Naive B cell (primary cell): Measurements from ENCODE around the gene RIN1. TPM values are rescaled to one million over a fixed set of nuclear protein-coding genes. Genes with fewer than 3 reads are reported as not detected.
A peak's percentile ranks its signal among the peaks of the same experiment; 100 is the strongest.

ENCODE experiments used
- ATAC-seq, 2 donors: fragments of 150-1000 bp; cut with Tn5 transposase; 2 replicates each; pipeline ENCODE4 v1.10.0; 2021; ENCODE audit warnings: low read depth in 2 of 2, mild to moderate bottlenecking in 2 of 2, moderate library complexity in 2 of 2
- DNase-seq: peaks from one replicate; pipeline ENCODE4 v3.0.0; 2022
- H3K27ac Mint-ChIP-seq, 6 donors: one replicate each; pipeline ENCODE4 v1.8.0; 2020 to 2022; ENCODE audit warnings: mild to moderate bottlenecking in 6 of 6, mixed read lengths in 6 of 6, moderate library complexity in 5 of 6, inconsistent platforms in 2 of 6
- H3K27me3 Mint-ChIP-seq, 3 donors: one replicate each; pipeline ENCODE4 v1.8.0; 2021 to 2022; ENCODE audit warnings: mixed read lengths in 3 of 3, mild to moderate bottlenecking in 1 of 3
- H3K36me3 Mint-ChIP-seq, 2 donors: one replicate each; pipeline ENCODE4 v1.8.0; 2020 to 2022; ENCODE audit warnings: mixed read lengths in 2 of 2, inconsistent platforms in 1 of 2, mild to moderate bottlenecking in 1 of 2
- H3K4me1 Mint-ChIP-seq, 3 donors: one replicate each; pipeline ENCODE4 v1.8.0; 2020 to 2022; ENCODE audit warnings: mixed read lengths in 3 of 3, inconsistent platforms in 1 of 3, mild to moderate bottlenecking in 1 of 3, moderate library complexity in 1 of 3
- H3K4me3 Mint-ChIP-seq, 8 donors: one replicate each; pipeline ENCODE4 v1.8.0; 2020 to 2022; ENCODE audit warnings: mild to moderate bottlenecking in 8 of 8, mixed read lengths in 8 of 8, moderate library complexity in 8 of 8, inconsistent platforms in 2 of 8
- H3K9me3 Mint-ChIP-seq, 7 donors: one replicate each; pipeline ENCODE4 v1.8.0; 2020 to 2022; ENCODE audit warnings: mixed read lengths in 7 of 7, mild to moderate bottlenecking in 5 of 7, inconsistent platforms in 2 of 7, moderate library complexity in 1 of 7
- polyA plus RNA-seq, 6 donors: library from polyadenylated mRNA; unstranded; fragments of 300-500 nt; fragmentation: Illumina TruSeq; gene quantifications; one replicate each; pipeline ENCODE4 v1.2.3, GENCODE V29; 2021; ENCODE audit warnings: low read depth in 6 of 6

The RIN1 gene
- polyA plus RNA-seq, 6 donors from 2014 or later = 0.11 to 3.1 (median 0.51) TPM; not detected in 3

DNA sequence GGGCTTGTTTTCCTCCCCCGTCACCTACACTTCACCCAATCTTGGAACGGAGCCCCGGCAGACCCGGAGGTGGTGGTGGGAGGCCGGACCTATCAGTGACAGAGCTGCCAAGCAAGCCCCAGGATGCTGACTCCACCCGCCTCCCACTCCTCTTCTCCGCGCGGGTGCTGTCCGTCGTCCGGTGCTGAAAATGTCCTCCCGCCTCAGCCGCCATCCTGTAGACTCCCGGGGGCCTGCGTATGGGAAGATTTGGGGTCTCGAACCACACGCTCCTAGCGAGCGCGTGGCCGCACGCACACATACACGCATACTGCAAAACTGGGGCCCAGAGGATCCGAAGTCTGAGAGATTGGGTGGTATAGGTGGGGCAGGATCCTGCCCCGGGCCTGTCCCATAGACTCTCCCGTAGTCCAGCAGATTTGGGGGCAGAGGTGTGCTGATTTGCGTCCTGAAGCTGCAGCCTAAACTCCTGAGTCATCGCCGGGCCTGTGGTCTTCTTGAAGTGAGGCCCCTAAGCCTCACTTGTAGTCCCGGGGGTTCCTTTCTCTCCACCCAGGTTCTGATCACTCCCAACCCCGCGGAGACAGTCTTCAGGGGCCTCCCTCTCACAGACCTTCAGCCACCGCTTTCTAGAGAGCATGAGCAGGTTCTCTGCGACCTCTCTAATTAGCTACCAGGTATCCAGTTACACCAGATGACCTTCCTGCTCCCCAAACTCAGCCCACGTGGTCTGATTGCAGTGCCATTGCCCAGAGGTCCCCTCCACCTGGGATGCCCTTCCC lies 46.5 kb downstream of the RIN1 start:
- ATAC-seq = peak; percentile 29 to 43
- no peak for DNase-seq
- Mint-ChIP-seq H3K27ac (peak overlapping the region; percentile 46 to 98 (median 95)), H3K4me3 (peak overlapping the region; percentile 84 to 98 (median 94)), H3K4me1 (peaks cover 36 to 45% (median 39%) of the 10 kb centered on the region in 3 donors), H3K9me3 (no peaks in the 10 kb centered on the region), H3K36me3 (no peaks in the 10 kb centered on the region), H3K27me3 (peaks cover 18 to 29% (median 23%) of the 10 kb centered on the region in 3 donors)

GRCh38 chr11:66288671-66289547 lies 47.3 kb downstream of the RIN1 start, which contains the start of gene YIF1A:
TSS of gene YIF1A (minus strand) at chr11:66289143. CDS start at chr11:66288985, 158 bp downstream.
- Mint-ChIP-seq H3K9me3 (no peaks in the 10 kb centered on the region), H3K4me3 (peak within 1 kb of the TSS; percentile 84 to 98 (median 94)), H3K27me3 (peaks cover 18 to 23% (median 23%) of the 10 kb centered on the region in 3 donors), H3K36me3 (no peaks in the 10 kb centered on the region), H3K4me1 (peaks cover 39 to 51% (median 40%) of the 10 kb centered on the region in 3 donors), H3K27ac (peak within 1 kb of the TSS; percentile 84 to 98 (median 95))
- DNase-seq (peak; percentile 99), ATAC-seq (peak; percentile 88 to 91)

DNA sequence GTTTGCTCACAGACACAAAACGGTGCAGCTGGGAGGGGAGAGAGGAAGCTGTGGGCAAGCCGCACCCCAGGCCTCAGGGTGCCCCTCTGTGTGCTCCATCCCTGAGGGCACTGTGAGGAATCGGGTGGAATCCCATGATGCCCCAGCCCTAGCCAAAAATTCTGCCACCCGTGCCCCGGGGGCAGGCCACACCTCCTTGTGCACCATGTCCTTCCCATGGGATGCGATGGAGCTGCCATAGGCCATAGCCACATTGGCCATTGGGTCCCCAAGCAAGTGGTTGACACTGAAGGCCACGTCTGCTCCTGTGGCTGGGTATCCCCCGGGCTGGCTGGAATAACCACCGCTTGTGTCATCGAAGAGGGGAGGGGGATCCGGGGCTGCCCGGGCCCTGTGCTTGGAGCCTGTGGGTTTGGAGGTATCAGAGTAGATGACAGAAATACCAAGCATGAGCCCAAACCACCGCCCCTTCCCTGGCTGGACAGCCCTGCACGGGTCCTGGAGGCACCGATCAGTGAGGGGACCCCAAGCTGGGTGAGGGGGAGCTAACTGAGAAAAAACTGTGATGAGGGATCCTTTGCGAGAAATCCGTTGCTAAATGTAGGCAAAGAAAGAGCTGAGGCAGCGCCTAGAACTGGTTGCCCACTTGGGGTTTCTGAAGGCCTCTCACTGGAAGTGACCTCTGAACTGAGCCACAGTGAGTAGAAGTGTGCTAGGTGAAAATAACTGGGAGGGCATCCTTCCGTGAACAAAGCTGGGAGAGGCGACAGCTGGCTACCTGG lies 48.2 kb downstream of the RIN1 start:
- H3K4me1 Mint-ChIP-seq = peaks cover 36 to 54% (median 43%) of the 10 kb centered on the region in 3 donors
- no peak for ATAC-seq
- H3K27ac Mint-ChIP-seq = peak overlapping the region in 5 of 6 donors; percentile 70 to 96 (median 84)
- H3K4me3 Mint-ChIP-seq = peak overlapping the region; percentile 84 to 98 (median 92)
- H3K36me3 Mint-ChIP-seq = no peaks in the 10 kb centered on the region
- no peak for DNase-seq
- H3K9me3 Mint-ChIP-seq = no peaks in the 10 kb centered on the region
- H3K27me3 Mint-ChIP-seq = peaks cover 9 to 16% (median 15%) of the 10 kb centered on the region in 3 donors

DNA sequence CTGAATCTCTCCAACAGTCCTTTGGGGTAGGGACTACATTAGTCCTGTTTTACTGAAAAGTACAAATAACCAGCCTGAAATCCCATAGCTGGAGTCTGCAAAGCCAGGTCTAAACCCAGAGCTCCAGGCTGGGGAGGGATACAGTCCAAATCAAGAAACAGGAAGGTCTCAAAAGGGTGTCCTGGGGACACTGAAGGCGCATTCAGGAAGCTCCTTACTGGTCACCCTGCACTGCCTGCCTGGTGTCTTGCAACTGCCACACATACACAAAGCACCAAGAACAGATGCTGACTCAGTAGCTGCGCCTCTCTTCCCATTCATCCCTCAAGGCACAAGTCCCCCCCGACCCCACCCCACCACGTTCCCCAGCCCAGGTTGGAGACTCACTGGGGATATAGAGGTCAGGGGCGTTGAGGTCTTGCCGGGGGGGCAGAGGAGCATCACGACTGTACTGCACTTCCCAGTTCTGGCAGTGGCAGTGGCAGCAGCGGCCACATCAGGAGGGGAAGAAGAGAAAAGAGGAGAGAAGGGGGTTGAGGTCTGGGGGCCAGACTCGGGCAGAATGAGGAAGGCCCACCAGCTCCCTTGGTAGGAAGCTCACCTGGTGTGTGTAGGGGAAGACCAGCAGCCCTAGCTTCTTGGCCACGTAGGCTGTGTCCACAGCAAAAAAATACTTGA lies 48.9 kb downstream of the RIN1 start:
- no peaks in the 10 kb centered on the region for H3K36me3 Mint-ChIP-seq
- no peak for DNase-seq
- H3K27ac Mint-ChIP-seq = peak overlapping the region in 3 of 6 donors; percentile 60 to 89 (median 84)
- H3K27me3 Mint-ChIP-seq = peaks cover 2 to 10% (median 8%) of the 10 kb centered on the region in 3 donors
- no peak for ATAC-seq
- peak overlapping the region; percentile 57 to 97 (median 82) for H3K4me3 Mint-ChIP-seq
- no peaks in the 10 kb centered on the region for H3K9me3 Mint-ChIP-seq
- peaks cover 38 to 56% (median 42%) of the 10 kb centered on the region in 3 donors for H3K4me1 Mint-ChIP-seq

DNA sequence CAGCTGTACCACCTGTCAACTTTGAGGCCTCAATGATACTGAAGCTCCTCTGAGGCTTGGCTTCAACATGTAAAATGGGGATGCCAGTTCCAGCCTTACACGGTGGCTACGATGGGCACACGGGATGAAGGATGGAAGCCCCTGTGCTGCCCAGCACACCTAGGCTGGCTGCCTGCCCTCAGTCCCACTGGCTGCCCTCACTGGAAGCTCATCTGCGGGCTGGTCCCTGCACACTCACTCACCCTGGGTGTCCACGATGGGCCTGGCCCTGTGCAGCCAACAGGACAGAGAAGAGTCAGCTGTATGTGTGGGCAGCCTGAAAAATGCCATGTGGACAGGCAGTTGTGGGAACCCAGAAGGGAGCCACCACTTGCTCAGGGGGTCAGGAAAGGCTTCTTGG lies 49.5 kb downstream of the RIN1 start:
- DNase-seq (no peak), ATAC-seq (no peak)
- Mint-ChIP-seq H3K4me3 (peak overlapping the region in 5 of 8 donors; percentile 8 to 89 (median 45)), H3K4me1 (peaks cover 43 to 62% (median 48%) of the 10 kb centered on the region in 3 donors), H3K27me3 (peaks cover 0 to 10% (median 6%) of the 10 kb centered on the region in 3 donors), H3K36me3 (no peaks in the 10 kb centered on the region), H3K9me3 (no peaks in the 10 kb centered on the region), H3K27ac (peak overlapping the region in 1 of 6 donors; percentile 39)

DNA sequence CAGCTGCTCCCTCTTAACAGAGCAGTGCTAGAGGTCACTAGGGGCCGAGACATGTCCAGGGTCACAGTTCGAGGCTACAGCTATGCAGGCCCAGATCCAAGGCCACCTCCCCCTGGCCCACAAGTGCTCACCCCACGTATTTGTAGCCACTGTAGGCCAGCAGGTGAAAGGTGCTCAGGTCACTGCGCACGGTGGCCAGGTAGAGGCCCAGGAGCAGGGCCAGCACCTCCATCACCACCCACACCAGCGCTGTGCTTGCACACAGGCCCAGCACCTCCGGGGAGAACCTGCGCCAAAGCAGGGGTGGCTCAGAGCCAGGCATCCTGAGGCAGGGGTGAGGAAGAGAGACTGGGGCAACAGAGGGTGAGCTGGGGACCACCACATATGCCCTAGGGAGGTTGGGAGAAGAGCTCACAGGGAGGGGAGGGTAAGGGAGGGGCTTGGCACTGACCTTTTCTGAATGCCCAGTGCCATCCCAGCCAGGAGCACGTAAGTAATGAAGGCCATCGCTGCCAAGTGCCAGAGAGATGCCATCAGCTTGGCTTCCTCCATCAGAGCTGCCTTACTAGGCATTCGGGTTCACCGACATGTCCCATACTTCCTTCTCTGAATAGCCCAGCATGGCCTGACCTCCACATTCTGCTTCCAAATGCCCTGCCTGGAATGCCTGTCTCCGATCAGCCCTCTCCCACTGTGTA lies 50.8 kb downstream of the RIN1 start:
- H3K9me3 Mint-ChIP-seq = no peaks in the 10 kb centered on the region
- H3K27me3 Mint-ChIP-seq = peaks cover 0 to 7% (median 6%) of the 10 kb centered on the region in 3 donors
- DNase-seq (no peak), ATAC-seq (no peak)
- H3K4me3 Mint-ChIP-seq = peak overlapping the region in 4 of 8 donors; percentile 26 to 89 (median 44)
- peaks cover 51 to 62% (median 53%) of the 10 kb centered on the region in 3 donors for H3K4me1 Mint-ChIP-seq
- H3K27ac Mint-ChIP-seq = peak overlapping the region in 1 of 6 donors; percentile 74
- H3K36me3 Mint-ChIP-seq = no peaks in the 10 kb centered on the region

DNA sequence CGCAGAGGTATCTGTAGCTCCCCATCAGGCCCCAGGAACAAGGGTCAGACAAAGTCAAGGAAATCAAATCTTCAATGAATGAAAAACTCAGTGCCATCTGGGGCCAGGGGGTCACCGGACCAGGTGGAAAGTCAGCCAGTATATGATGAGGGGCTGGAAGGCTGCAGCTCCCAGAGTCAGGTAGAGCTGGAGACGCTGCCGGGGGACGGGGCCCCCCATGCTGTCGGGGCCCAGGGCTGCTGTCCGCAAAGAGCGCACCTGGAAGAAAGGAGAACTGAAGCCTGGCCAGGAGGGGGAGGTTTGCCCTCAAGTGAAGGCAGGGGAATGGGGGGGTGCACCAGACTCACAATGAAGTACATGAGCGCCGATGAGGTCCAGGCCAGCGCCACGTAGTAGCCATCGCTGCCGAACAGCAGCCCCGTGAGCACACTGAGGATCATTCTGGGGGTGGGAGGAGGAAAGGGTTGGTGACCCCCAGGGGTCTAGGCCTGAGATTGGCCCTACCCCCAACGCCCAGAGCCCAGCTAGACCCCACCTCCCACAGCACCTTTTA lies 51.6 kb downstream of the RIN1 start:
- H3K9me3 Mint-ChIP-seq = no peaks in the 10 kb centered on the region
- H3K36me3 Mint-ChIP-seq = no peaks in the 10 kb centered on the region
- H3K27ac Mint-ChIP-seq = peak overlapping the region in 3 of 6 donors; percentile 20 to 74 (median 47)
- DNase-seq = no peak
- ATAC-seq = no peak
- H3K4me1 Mint-ChIP-seq = peaks cover 46 to 56% (median 48%) of the 10 kb centered on the region in 3 donors
- H3K27me3 Mint-ChIP-seq = peaks cover 4 to 10% (median 5%) of the 10 kb centered on the region in 3 donors
- H3K4me3 Mint-ChIP-seq = peak overlapping the region in 1 of 8 donors; percentile 89

DNA sequence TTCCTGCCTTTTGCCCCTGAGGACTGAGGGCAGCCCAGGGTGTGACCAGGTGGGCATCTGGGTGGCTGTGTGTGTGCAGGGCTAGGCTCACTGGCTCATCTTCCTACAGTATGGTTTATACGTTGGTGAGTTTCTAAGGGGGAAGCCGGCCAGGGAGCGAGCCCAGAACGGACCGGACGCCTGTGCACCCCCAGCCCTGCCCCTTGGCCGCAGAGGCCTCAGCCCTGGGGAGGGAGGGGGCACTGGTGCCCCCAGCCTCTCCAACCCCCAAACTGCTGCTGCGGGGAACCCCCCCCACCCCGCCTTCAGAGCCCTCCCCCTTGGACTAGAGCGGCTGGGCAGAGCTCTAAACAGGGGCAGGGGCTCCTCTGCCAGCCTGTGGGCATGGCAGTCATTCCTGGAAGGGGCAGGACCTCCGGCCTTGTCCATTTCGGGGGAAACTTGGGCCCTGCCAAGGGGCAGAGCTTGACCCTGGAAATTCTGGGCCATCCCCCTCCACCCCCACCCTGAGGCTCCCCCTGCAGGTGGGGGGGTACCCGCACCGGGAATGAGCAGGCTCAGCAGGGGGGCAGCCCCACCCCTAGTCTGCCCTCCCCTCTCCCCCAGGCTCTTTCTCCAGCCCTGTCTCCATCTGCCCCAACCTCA lies 52.7 kb downstream of the RIN1 start:
- no peaks in the 10 kb centered on the region for H3K36me3 Mint-ChIP-seq
- peak overlapping the region in 4 of 6 donors; percentile 85 to 98 (median 93) for H3K27ac Mint-ChIP-seq
- H3K4me3 Mint-ChIP-seq = peak overlapping the region in 1 of 8 donors; percentile 89
- peaks cover 0 to 17% (median 11%) of the 10 kb centered on the region in 3 donors for H3K27me3 Mint-ChIP-seq
- H3K9me3 Mint-ChIP-seq = no peaks in the 10 kb centered on the region
- H3K4me1 Mint-ChIP-seq = peaks cover 49 to 57% (median 51%) of the 10 kb centered on the region in 3 donors
- ATAC-seq (no peak), DNase-seq (no peak)

- Mint-ChIP-seq H3K27ac (peak overlapping the region; percentile 88 to 98 (median 96)), H3K36me3 (no peaks in the 10 kb centered on the region), H3K4me1 (peaks cover 47 to 53% (median 51%) of the 10 kb centered on the region in 3 donors), H3K4me3 (peak overlapping the region; percentile 8 to 87 (median 54)), H3K27me3 (peaks cover 0 to 17% (median 11%) of the 10 kb centered on the region in 3 donors), H3K9me3 (no peaks in the 10 kb centered on the region)
- DNase-seq = peak; percentile 100
- peak; percentile 90 to 93 for ATAC-seq
Measured at GRCh38 chr11:66282468-66283455, 53.5 kb downstream of the RIN1 start.
